Suprapubic skin (tissue), 4 donors: ENCODE results near the gene TBX3.

Experiments used
- POLR2A ChIP-seq, 2 donors: fragments of 450-650 bp; IDR thresholded peaks; one replicate each; pipeline ENCODE4 v1.6.1; 2017; ENCODE audit warnings: antibody characterized with exemption in 2 of 2, mild to moderate bottlenecking in 2 of 2, moderate library complexity in 2 of 2
- POLR2AphosphoS5 ChIP-seq, 3 donors: sonication (generic); formaldehyde crosslinking; IDR thresholded peaks; one replicate each; pipeline ENCODE4 v1.6.1; 2017; ENCODE audit warnings: antibody characterized with exemption in 3 of 3

GRCh38 chr12:114623737-114624136 lies 60.2 kb downstream of the TBX3 start:
- no peak for TF ChIP-seq POLR2AphosphoS5 (IDR thresholded peaks at IDR 0.05)
- no peak for TF ChIP-seq POLR2A (IDR thresholded peaks at IDR 0.05)
